Ovary (tissue), 3 donors: ENCODE measurements around the gene PITPNC1.

ENCODE experiments used
- EP300 ChIP-seq: sonication (generic); formaldehyde crosslinking; IDR thresholded peaks from one replicate; pipeline ENCODE4 v1.6.1; 2017; ENCODE audit warnings: antibody characterized with exemption
- POLR2A ChIP-seq: fragments of 450-650 bp; IDR thresholded peaks from one replicate; pipeline ENCODE4 v1.6.1; 2017; ENCODE audit warnings: antibody characterized with exemption, mild to moderate bottlenecking, moderate library complexity
- TF ChIP-seq, protein P1 (sequence below), 3 donors: fragments of 450-650 bp in 2 of 3; fragments of 200-600 bp in 1 of 3; IDR thresholded peaks; one replicate each; pipeline versions ENCODE4 v1.5.1 to v1.8.0; 2016 to 2022; ENCODE audit warnings: antibody characterized with exemption in 3 of 3, mild to moderate bottlenecking in 1 of 3
- donor health status: DM: no; HTN: no; CAD: no.

DNA sequence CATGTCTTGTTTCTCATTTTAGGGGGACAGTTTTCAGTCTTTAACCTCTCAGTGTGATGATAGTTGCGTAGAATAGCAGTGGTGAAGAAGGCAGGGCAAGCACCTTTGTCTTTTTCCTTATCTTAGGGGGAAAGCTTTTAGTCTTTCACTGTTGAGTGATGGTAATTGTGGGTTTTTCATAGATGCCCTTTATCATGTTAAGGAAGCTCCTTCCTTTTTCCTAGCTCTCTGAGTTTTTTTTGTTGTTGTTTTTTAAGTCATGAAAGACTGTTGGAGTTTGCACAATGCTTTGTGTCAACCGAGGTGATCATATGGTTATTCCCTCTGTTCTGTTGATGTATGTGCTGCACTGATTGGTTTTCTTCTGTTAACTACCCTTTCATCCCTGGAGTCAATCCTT, 356.4 kb downstream of the PITPNC1 start:
- TF ChIP-seq, protein P1, sequence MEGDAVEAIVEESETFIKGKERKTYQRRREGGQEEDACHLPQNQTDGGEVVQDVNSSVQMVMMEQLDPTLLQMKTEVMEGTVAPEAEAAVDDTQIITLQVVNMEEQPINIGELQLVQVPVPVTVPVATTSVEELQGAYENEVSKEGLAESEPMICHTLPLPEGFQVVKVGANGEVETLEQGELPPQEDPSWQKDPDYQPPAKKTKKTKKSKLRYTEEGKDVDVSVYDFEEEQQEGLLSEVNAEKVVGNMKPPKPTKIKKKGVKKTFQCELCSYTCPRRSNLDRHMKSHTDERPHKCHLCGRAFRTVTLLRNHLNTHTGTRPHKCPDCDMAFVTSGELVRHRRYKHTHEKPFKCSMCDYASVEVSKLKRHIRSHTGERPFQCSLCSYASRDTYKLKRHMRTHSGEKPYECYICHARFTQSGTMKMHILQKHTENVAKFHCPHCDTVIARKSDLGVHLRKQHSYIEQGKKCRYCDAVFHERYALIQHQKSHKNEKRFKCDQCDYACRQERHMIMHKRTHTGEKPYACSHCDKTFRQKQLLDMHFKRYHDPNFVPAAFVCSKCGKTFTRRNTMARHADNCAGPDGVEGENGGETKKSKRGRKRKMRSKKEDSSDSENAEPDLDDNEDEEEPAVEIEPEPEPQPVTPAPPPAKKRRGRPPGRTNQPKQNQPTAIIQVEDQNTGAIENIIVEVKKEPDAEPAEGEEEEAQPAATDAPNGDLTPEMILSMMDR (IDR thresholded peaks at IDR 0.05), result no peak
- TF ChIP-seq POLR2A (no peak), EP300 (no peak)
